ENCODE results near the gene MRE11. TPM values are rescaled to one million over a fixed set of nuclear protein-coding genes. Genes with fewer than 3 reads are reported as not detected.

Gene MRE11
- total RNA-seq, 1 donor from 2014 or later = 40.5 TPM

DNA sequence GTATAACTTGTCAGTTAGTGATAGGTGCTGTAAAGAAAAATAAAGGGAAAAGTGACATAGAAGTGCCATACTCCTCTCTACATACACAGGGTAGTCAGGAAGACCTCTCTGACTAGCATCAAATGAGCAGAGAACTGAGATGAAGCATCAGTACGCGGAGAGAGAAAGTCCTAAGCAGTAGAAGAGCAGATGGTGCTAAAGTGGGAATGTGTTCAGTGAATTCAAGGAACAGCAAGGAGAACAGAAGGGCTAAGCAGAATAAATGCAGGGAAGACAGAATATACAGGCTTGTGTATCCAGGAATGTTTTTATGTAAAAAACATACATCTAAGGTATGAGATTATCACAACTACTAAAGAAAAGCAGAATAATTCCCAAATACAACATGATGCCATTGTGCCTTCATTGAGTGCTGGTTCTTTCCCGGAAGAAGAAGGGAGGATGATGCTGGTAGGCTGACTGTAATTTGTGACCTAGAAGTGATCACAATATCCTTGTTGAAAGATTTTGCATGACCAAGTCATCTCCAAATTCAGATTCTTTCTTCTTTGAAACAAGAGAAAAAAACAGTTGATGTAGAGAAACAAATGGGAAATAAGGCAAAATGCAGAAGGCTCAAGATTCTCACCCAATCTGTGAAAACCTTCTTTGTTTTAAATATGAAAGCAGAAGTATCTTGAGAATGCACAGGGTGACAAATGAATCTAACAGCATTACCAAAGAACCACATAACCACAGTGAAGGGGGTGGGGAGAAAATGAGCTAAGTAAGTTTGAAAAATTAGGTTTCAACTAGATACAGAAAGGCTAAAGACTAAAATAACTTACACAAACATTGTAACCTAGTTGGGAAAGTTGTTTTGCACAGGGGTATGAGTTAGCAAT lies 20.5 kb downstream of the MRE11 start:
- TF ChIP-seq POLR2A (IDR thresholded peaks at IDR 0.05) = no peak
- no peak for TF ChIP-seq CTCF (IDR thresholded peaks at IDR 0.05)
- TF ChIP-seq POLR2AphosphoS5 (IDR thresholded peaks at IDR 0.05; ENCODE audit: insufficient read depth in 1 of 2, low read depth in 1 of 2) = no peak
- intact Hi-C loops (cut with DNase I) = no loop called here

DNA sequence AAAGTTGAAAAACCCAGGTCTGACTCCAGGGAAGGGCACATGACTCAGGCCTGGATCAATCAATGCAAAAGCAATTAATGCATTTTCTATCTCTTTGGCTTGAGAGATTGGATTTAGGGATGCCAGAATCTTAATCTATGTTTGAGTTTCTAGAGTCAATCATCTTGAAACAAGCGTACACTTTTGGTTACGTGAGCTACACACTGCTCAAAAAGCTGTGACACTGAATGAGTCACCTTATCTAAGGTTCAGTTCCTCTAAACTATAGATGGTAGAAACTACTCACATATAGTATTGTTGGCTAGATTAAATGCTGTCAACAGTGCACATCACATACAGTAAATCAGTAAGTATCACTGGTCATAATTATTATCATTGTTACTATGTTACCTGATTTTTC lies 24.2 kb downstream of the MRE11 start:
- peaks cover 0 to 22% of the 10 kb centered on the region in 2 donors for H3K36me3 ChIP-seq
- H3K4me3 ChIP-seq = no peak overlapping the region
- TF ChIP-seq POLR2AphosphoS5 (IDR thresholded peaks at IDR 0.05; ENCODE audit: insufficient read depth in 1 of 2, low read depth in 1 of 2) = no peak
- no peak for TF ChIP-seq POLR2A (IDR thresholded peaks at IDR 0.05)
- no peak overlapping the region for H3K27ac ChIP-seq
- H3K9me3 ChIP-seq = no peaks in the 10 kb centered on the region
- H3K27me3 ChIP-seq = no peaks in the 10 kb centered on the region
- no peaks in the 10 kb centered on the region for H3K4me1 ChIP-seq
- no peak for DNase-seq (ENCODE audit: extremely low spot score in 2 of 2)
- intact Hi-C loops (cut with DNase I) = no loop called here

More for the DNA sequence above, 20.5 kb downstream of the MRE11 start:
- Histone ChIP-seq H3K9me3 (no peaks in the 10 kb centered on the region), H3K27me3 (no peaks in the 10 kb centered on the region), H3K4me3 (no peak overlapping the region), H3K27ac (no peak overlapping the region), H3K4me1 (no peaks in the 10 kb centered on the region), H3K36me3 (peaks cover 0 to 34% of the 10 kb centered on the region in 2 donors)
- no peak for DNase-seq (ENCODE audit: extremely low spot score in 2 of 2)

DNA sequence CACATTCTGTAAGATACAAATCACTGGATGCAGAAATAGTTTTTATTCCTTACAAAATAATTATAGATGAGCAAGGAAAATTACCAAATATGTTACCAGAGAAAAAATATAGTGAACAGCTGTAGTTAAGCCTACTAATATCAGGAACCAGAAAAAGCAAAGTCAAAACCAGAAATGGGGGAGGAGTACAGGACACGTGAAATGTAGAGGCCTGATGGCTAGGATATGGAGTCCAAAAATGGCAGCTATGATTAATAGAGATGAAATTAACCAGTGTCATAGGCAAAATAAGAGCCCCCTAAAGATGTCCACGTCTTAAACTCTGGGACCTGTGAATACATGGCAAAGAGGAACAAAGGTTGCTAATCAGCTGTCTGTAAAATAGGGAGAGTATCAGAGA lies 34.1 kb downstream of the MRE11 start:
- H3K36me3 ChIP-seq = peaks cover 3 to 26% of the 10 kb centered on the region in 2 donors
- intact Hi-C loops (cut with DNase I) = no loop called here

GRCh38 chr11:94457118-94458029 lies 36.3 kb downstream of the MRE11 start:
- intact Hi-C loops (cut with DNase I) = no loop called here
- Histone ChIP-seq H3K4me3 (no peak overlapping the region), H3K27me3 (no peaks in the 10 kb centered on the region), H3K9me3 (no peaks in the 10 kb centered on the region), H3K27ac (no peak overlapping the region), H3K4me1 (no peaks in the 10 kb centered on the region), H3K36me3 (peaks cover 3 to 18% of the 10 kb centered on the region in 2 donors)
- no peak for TF ChIP-seq POLR2AphosphoS5 (IDR thresholded peaks at IDR 0.05; ENCODE audit: insufficient read depth in 1 of 2, low read depth in 1 of 2)
- no peak for DNase-seq (ENCODE audit: extremely low spot score in 2 of 2)

More for the DNA sequence above, 34.1 kb downstream of the MRE11 start:
- Histone ChIP-seq H3K27me3 (no peaks in the 10 kb centered on the region), H3K27ac (no peak overlapping the region), H3K9me3 (no peaks in the 10 kb centered on the region), H3K4me3 (no peak overlapping the region), H3K4me1 (no peaks in the 10 kb centered on the region)
- DNase-seq (ENCODE audit: extremely low spot score in 2 of 2) = no peak
- no peak for TF ChIP-seq POLR2A (IDR thresholded peaks at IDR 0.05)
- TF ChIP-seq POLR2AphosphoS5 (IDR thresholded peaks at IDR 0.05; ENCODE audit: insufficient read depth in 1 of 2, low read depth in 1 of 2) = no peak
- no peak for TF ChIP-seq CTCF (IDR thresholded peaks at IDR 0.05)

DNA sequence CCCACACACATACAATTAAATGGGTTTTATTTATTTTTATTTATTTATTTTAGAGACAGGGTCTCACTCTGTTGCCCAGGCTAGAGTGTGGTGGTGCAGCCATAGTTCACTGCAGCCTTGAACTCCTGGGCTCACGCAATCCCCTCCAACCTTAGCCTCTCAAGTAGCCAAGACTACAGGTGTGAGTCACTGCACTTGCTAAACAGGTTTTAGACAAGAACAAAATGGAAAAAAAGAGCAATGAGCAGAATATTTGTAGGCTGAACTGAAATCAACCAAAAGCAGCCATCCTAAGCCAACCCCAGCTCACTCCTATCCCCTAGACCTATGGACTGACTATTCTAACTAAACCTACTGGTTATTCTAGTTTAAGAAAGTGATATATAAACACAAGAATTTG lies 37.8 kb downstream of the MRE11 start:
- H3K4me1 ChIP-seq = no peaks in the 10 kb centered on the region
- TF ChIP-seq CTCF (IDR thresholded peaks at IDR 0.05) (no peak), POLR2AphosphoS5 (IDR thresholded peaks at IDR 0.05; ENCODE audit: insufficient read depth in 1 of 2, low read depth in 1 of 2) (no peak), POLR2A (IDR thresholded peaks at IDR 0.05) (no peak)
- intact Hi-C loops (cut with DNase I) = no loop called here
- no peak overlapping the region for H3K27ac ChIP-seq
- peaks cover 3 to 14% of the 10 kb centered on the region in 2 donors for H3K36me3 ChIP-seq
- H3K4me3 ChIP-seq = no peak overlapping the region
- DNase-seq (ENCODE audit: extremely low spot score in 2 of 2) = no peak
- no peaks in the 10 kb centered on the region for H3K9me3 ChIP-seq
- H3K27me3 ChIP-seq = no peaks in the 10 kb centered on the region
